ENCODE results near the gene SRGAP2B.
"Not testable (repeated sequence)": the region's sequence is repeated elsewhere in the genome, so short reads cannot be mapped to it uniquely, and the experiment has no call there.

The SRGAP2B gene

GRCh38 chr1:144982802-144983525 lies 112.2 kb downstream of the SRGAP2B start:
- H3K4me1 ChIP-seq (ENCODE audit: control insufficient read depth in 1 of 2, insufficient read depth in 1 of 2, low read depth in 1 of 2, low read length in 1 of 2); H3K9me3 ChIP-seq; H3K4me3 ChIP-seq (ENCODE audit: low read depth in 1 of 2, low read length in 1 of 2); H3K27ac ChIP-seq; H3K36me3 ChIP-seq; H3K27me3 ChIP-seq: not testable (repeated sequence)

GRCh38 chr1:144981157-144981556 lies 114.0 kb downstream of the SRGAP2B start:
- H3K4me1 ChIP-seq (ENCODE audit: control insufficient read depth in 1 of 2, insufficient read depth in 1 of 2, low read depth in 1 of 2, low read length in 1 of 2); H3K4me3 ChIP-seq (ENCODE audit: low read depth in 1 of 2, low read length in 1 of 2); H3K36me3 ChIP-seq; H3K9me3 ChIP-seq; H3K27me3 ChIP-seq; H3K27ac ChIP-seq: not testable (repeated sequence)

DNA sequence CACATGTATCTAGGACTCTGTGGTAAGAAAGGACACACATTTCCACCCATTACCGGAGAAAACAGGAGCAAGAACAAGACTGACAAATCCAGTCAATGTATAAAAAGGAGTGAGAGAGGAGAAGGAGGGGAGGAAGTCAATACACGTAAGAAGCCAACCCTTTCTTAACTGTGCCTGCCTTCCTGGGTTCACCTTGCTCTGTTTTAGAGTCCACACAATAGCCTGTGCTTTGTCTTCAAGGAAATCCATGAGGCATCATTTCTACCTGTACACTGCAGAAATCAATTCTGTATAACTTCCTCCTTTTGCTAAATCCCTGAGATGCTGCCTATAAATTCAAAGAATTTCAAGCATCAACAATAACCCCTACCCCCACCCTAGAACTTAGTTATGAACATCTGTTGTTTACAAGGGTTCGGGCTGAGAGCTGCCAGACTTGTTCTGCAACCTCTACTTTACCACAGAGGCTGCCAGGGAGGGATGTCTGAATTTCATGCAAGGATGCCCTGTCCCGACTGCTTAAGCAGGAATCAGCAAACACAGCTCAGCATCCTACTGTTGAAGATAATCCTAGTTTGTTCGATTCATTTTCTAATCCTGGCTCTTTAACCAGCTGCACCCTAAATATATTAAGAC lies 115.0 kb downstream of the SRGAP2B start:
- H3K4me1 ChIP-seq (ENCODE audit: control insufficient read depth in 1 of 2, insufficient read depth in 1 of 2, low read depth in 1 of 2, low read length in 1 of 2); H3K27me3 ChIP-seq: not testable (repeated sequence)

DNA sequence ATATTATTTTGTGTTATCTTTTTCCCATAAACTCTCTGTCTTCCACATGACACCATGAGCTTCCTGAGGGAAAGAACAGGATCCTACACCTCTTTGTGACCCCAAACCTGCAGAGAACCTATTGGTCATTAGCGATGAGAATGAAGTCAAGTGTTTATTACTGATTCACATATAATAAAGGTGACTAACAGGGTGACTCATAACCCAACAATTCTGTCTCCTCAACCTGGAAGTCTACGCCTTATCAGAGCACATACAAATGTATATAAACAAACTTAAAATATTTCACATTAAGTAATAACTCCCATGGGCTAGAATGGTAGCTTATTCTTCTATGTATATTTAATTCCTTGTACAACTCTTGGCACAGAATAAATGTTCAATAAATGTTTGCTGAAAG lies 117.3 kb downstream of the SRGAP2B start:
- not testable (repeated sequence) for H3K4me1 ChIP-seq (ENCODE audit: control insufficient read depth in 1 of 2, insufficient read depth in 1 of 2, low read depth in 1 of 2, low read length in 1 of 2); H3K4me3 ChIP-seq (ENCODE audit: low read depth in 1 of 2, low read length in 1 of 2); H3K27me3 ChIP-seq; H3K36me3 ChIP-seq; H3K27ac ChIP-seq; H3K9me3 ChIP-seq

More for the DNA sequence above, 115.0 kb downstream of the SRGAP2B start:
- not testable (repeated sequence) for H3K4me3 ChIP-seq (ENCODE audit: low read depth in 1 of 2, low read length in 1 of 2); H3K36me3 ChIP-seq; H3K27ac ChIP-seq; H3K9me3 ChIP-seq

DNA sequence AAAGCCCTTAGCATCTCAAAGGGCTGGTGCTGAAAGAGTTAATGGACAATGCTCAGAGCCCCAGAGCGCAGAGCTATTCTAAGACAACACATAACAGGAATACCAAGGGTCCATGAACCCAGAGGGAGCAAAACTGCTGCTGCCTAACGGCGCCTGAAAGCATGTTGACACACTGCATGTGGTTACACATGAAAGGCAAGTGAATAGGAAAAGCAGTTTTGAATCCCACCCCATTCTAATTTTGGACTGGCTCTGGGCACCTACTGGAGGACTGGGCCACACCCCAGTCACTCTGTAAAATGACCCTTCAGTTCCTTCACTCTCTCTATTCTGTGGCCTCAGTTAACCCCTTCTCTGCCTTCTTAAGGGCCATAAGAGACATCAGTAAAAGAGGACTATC lies 123.2 kb downstream of the SRGAP2B start:
- not testable (repeated sequence) for H3K4me1 ChIP-seq (ENCODE audit: control insufficient read depth in 1 of 2, insufficient read depth in 1 of 2, low read depth in 1 of 2, low read length in 1 of 2); H3K27ac ChIP-seq; H3K9me3 ChIP-seq; H3K4me3 ChIP-seq (ENCODE audit: low read depth in 1 of 2, low read length in 1 of 2); H3K27me3 ChIP-seq; H3K36me3 ChIP-seq

GRCh38 chr1:144966488-144966887 lies 128.6 kb downstream of the SRGAP2B start:
- H3K9me3 ChIP-seq; H3K4me3 ChIP-seq (ENCODE audit: low read depth in 1 of 2, low read length in 1 of 2); H3K4me1 ChIP-seq (ENCODE audit: control insufficient read depth in 1 of 2, insufficient read depth in 1 of 2, low read depth in 1 of 2, low read length in 1 of 2); H3K27me3 ChIP-seq; H3K36me3 ChIP-seq; H3K27ac ChIP-seq: not testable (repeated sequence)

DNA sequence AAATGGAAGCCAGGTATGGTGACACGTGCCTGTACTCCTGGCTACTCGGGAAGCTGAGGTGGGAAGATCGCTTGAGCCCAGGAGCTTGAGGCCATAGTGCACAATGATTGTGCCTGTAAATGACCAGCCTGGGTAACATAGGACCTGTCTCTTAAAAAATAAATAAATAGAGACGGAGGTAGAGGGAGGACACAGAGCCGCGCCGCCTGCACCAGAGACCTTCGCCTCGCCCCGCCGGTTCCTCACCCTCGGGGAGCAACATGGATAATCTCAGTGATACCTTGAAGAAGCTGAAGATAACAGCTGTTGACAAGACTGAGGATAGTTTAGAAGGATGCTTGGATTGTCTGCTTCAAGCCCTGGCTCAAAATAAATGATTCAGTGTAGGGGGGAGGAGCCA lies 130.4 kb downstream of the SRGAP2B start:
- H3K4me1 ChIP-seq (ENCODE audit: control insufficient read depth in 1 of 2, insufficient read depth in 1 of 2, low read depth in 1 of 2, low read length in 1 of 2); H3K27me3 ChIP-seq; H3K36me3 ChIP-seq; H3K9me3 ChIP-seq; H3K27ac ChIP-seq; H3K4me3 ChIP-seq (ENCODE audit: low read depth in 1 of 2, low read length in 1 of 2): not testable (repeated sequence)

GRCh38 chr1:144964186-144964585 lies 130.9 kb downstream of the SRGAP2B start:
- H3K27ac ChIP-seq; H3K9me3 ChIP-seq; H3K27me3 ChIP-seq; H3K4me3 ChIP-seq (ENCODE audit: low read depth in 1 of 2, low read length in 1 of 2); H3K36me3 ChIP-seq; H3K4me1 ChIP-seq (ENCODE audit: control insufficient read depth in 1 of 2, insufficient read depth in 1 of 2, low read depth in 1 of 2, low read length in 1 of 2): not testable (repeated sequence)

GRCh38 chr1:144963571-144963970 lies 131.6 kb downstream of the SRGAP2B start:
- H3K9me3 ChIP-seq; H3K27ac ChIP-seq; H3K27me3 ChIP-seq; H3K4me3 ChIP-seq (ENCODE audit: low read depth in 1 of 2, low read length in 1 of 2); H3K4me1 ChIP-seq (ENCODE audit: control insufficient read depth in 1 of 2, insufficient read depth in 1 of 2, low read depth in 1 of 2, low read length in 1 of 2); H3K36me3 ChIP-seq: not testable (repeated sequence)

GRCh38 chr1:144961604-144962583 lies 133.2 kb downstream of the SRGAP2B start:
- not testable (repeated sequence) for H3K36me3 ChIP-seq; H3K4me1 ChIP-seq (ENCODE audit: control insufficient read depth in 1 of 2, insufficient read depth in 1 of 2, low read depth in 1 of 2, low read length in 1 of 2); H3K27me3 ChIP-seq; H3K4me3 ChIP-seq (ENCODE audit: low read depth in 1 of 2, low read length in 1 of 2); H3K27ac ChIP-seq; H3K9me3 ChIP-seq

DNA sequence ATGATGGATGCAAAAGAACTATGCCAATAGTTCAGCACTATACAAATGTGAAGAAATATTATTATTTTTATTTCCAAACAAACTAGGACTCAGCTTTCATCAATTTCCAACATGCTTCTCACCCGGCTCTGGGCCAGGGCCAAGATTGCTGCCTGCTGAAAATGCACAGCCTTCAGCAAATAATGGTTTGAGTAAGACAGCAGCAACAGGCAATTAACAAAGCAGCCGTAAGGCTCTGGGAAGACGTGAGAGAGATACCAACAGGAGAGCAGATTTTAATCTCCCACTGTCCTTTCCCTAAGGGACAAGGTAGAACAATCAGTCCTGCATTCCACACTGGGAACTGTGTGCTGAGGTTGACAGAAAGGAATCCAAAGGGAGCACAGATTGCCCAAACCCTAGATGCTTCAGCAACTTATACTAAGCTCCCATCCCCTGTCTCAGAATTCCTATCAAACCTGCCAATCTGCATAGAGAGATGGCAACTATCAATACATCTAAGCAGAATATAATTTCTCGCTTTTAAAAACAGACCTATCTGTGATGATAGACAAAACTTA lies 134.1 kb downstream of the SRGAP2B start:
- not testable (repeated sequence) for H3K4me1 ChIP-seq (ENCODE audit: control insufficient read depth in 1 of 2, insufficient read depth in 1 of 2, low read depth in 1 of 2, low read length in 1 of 2); H3K27me3 ChIP-seq; H3K36me3 ChIP-seq; H3K27ac ChIP-seq; H3K4me3 ChIP-seq (ENCODE audit: low read depth in 1 of 2, low read length in 1 of 2); H3K9me3 ChIP-seq

DNA sequence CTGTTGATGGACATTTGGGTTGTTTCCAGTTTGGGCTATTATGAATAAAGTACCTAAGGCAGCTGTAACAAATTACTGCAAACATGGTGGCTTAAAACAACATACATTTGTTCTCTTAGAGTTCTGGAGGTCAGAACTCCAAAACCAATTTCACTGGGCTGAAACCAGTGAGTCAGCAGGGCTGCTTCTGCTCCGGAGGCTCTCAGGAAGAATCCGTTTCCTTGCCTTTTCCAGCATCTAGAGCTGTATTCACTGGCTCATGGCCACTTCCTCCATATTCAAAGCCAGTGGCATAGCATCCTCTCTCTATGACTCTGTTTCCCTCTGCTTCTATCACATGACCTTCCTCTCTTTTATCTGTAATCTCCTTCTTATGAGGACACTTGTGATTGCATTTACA lies 146.7 kb downstream of the SRGAP2B start:
- not testable (repeated sequence) for H3K4me3 ChIP-seq (ENCODE audit: low read depth in 1 of 2, low read length in 1 of 2); H3K4me1 ChIP-seq (ENCODE audit: control insufficient read depth in 1 of 2, insufficient read depth in 1 of 2, low read depth in 1 of 2, low read length in 1 of 2); H3K9me3 ChIP-seq; H3K27ac ChIP-seq; H3K36me3 ChIP-seq; H3K27me3 ChIP-seq

DNA sequence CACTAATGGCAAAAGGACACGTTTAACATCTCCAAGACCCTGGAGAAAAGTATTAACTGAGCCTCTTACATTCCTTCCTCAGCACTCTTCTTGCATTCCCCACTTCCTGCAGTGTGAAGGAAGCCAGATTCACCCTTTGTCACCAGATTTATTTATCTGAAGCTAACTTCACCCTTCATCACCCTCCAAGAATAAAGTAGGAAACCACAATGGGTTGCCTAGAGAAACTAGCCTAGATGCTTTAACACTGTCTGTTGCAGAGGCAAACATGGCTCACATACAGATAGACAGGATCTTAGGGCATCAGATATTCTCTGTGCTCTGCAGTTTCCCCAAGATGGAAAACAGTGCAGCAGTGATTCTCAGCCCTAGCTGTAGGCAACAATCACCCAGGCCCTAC lies 147.6 kb downstream of the SRGAP2B start:
- not testable (repeated sequence) for H3K27me3 ChIP-seq; H3K9me3 ChIP-seq; H3K27ac ChIP-seq; H3K36me3 ChIP-seq; H3K4me3 ChIP-seq (ENCODE audit: low read depth in 1 of 2, low read length in 1 of 2); H3K4me1 ChIP-seq (ENCODE audit: control insufficient read depth in 1 of 2, insufficient read depth in 1 of 2, low read depth in 1 of 2, low read length in 1 of 2)
